ENCODE results near the gene PLCL1. TPM values are rescaled to one million over a fixed set of nuclear protein-coding genes. Genes with fewer than 3 reads are reported as not detected.

PLCL1 gene
- total and polyA plus RNA-seq, 10 of the 15 experiments (the other 5 are each of a cell fraction or from before 2014, with no cell fraction given): 0.03 to 1.5 (median 0.22) TPM

- TF ChIP-seq GABPA (IDR thresholded peaks at IDR 0.05; ENCODE audit: low read depth): no peak
- TF ChIP-seq CBFB (IDR thresholded peaks at IDR 0.05; ENCODE audit: low read depth): no peak
- TF ChIP-seq NR2C1 (IDR thresholded peaks at IDR 0.05): no peak
- TF ChIP-seq MYC (IDR thresholded peaks at IDR 0.05; ENCODE audit: insufficient read depth, insufficient read length, insufficient replicate concordance, low read length, severe bottlenecking): no peak
- TF ChIP-seq STAT1 (conservative IDR thresholded peaks at IDR 0.05): no peak
- TF ChIP-seq MEF2A (IDR thresholded peaks at IDR 0.05; ENCODE audit: insufficient read depth, low read depth, low read length): no peak
- TF ChIP-seq SKIL (IDR thresholded peaks at IDR 0.05; ENCODE audit: low read depth, poor library complexity, severe bottlenecking): no peak
- no peak for TF ChIP-seq SPI1 (IDR thresholded peaks at IDR 0.05; ENCODE audit: borderline replicate concordance, insufficient read depth, low read depth, low read length)
- no peak for TF ChIP-seq POLR2AphosphoS5 (IDR thresholded peaks at IDR 0.05; ENCODE audit: low read length)
- TF ChIP-seq ZNF622 (IDR thresholded peaks at IDR 0.05): no peak
- no peak for TF ChIP-seq GATAD2B (conservative IDR thresholded peaks at IDR 0.05; ENCODE audit: low read depth)
- no peak for TF ChIP-seq RBBP5 (conservative IDR thresholded peaks at IDR 0.05)
- TF ChIP-seq ATF2 (IDR thresholded peaks at IDR 0.05; ENCODE audit: low read length): no peak
- TF ChIP-seq MYB (IDR thresholded peaks at IDR 0.05; ENCODE audit: borderline replicate concordance, low read depth, low read length): no peak
- TF ChIP-seq E4F1 (IDR thresholded peaks at IDR 0.05; ENCODE audit: borderline replicate concordance, partially characterized antibody): no peak
- no peak for TF ChIP-seq KLF5 (IDR thresholded peaks at IDR 0.05; ENCODE audit: partially characterized antibody)
- no peak for TF ChIP-seq IRF3 (IDR thresholded peaks at IDR 0.05)
- TF ChIP-seq JUND (IDR thresholded peaks at IDR 0.05; ENCODE audit: low read depth, low read length): no peak
- TF ChIP-seq BMI1 (IDR thresholded peaks at IDR 0.05; ENCODE audit: borderline replicate concordance): no peak
- no peaks in the 10 kb centered on the region for H3K79me2 ChIP-seq (ENCODE audit: control insufficient read depth, insufficient read depth, low read length)
- H4K20me1 ChIP-seq (ENCODE audit: control insufficient read depth, insufficient read depth): no peaks in the 10 kb centered on the region
- no peaks in the 10 kb centered on the region; a peak in 1 of 4 replicates for H3K27me3 ChIP-seq (replicated peaks in 1 of 2; ENCODE audit: control insufficient read depth in 2 of 2, insufficient read depth in 2 of 2, low read length in 1 of 2)
- BruUV-seq (replicated peaks): no TSS peak
- H3K36me3 ChIP-seq (ENCODE audit: control insufficient read depth in 2 of 2, insufficient read depth in 2 of 2, low read length in 1 of 2): no peaks in the 10 kb centered on the region
- WGBS (ENCODE audit: insufficient coverage, insufficient replicate concordance, low lambda C conversion rate, missing lambda C conversion rate): 1% methylated on average over 4 of the region's 4 CpGs
- intact Hi-C loops (cut with micrococcal nuclease; ENCODE audit: unreplicated experiment) (no loop called here), in situ Hi-C loops (cut with MboI) (no loop called here)
- FAIRE-seq: no peak
- ChIA-PET CTCF (interaction anchor here (1.2 kb wide), 1 partner anchor 154 kb away, joined by 3 read pairs; no protein-coding TSS in a partner anchor), POLR2A (no interaction called here), RAD21 (ENCODE audit: unreplicated experiment) (no interaction called here), SMC1A (ENCODE audit: uncharacterized antibody, unreplicated experiment) (no interaction called here)
- H2AFZ ChIP-seq (ENCODE audit: control insufficient read depth, low read depth, low read length): no peak overlapping the region
- H3K9me3 ChIP-seq (replicated peaks; ENCODE audit: control insufficient read depth, insufficient read depth, low read length): no peaks in the 10 kb centered on the region; the same call in 2 of the 3 replicates
- H3K27ac ChIP-seq (ENCODE audit: control insufficient read depth, insufficient read depth): no peak overlapping the region
- no peaks in the 10 kb centered on the region for H3K4me1 ChIP-seq (ENCODE audit: control insufficient read depth, insufficient read depth, low read length)
- no peak overlapping the region for H3K4me2 ChIP-seq (ENCODE audit: control insufficient read depth, insufficient read depth)
- ATAC-seq: no peak
- no peak overlapping the region for H3K9ac ChIP-seq (ENCODE audit: control insufficient read depth, insufficient read depth, low read length)
- DNase-seq (ENCODE audit: low read depth, low spot score): no peak
- H3K4me3 ChIP-seq: no peak overlapping the region
These were observed 338.8 kb downstream of the PLCL1 start for GRCh38 chr2:198143156-198143555.
